H1 (cell line): ENCODE measurements around the gene SNX25. TPM values are rescaled to one million over a fixed set of nuclear protein-coding genes. Genes with fewer than 3 reads are reported as not detected.

Experiments used
- CBX8 ChIP-seq: fragments of 300-800, 300-1000 bp; sonication (generic); IDR thresholded peaks from 2 replicates; pipeline ENCODE4 v1.7.1; 2016; ENCODE audit warnings: low read depth, low read length, borderline replicate concordance
- SIRT6 ChIP-seq: IDR thresholded peaks from one replicate; pipeline ENCODE4 v1.7.1; 2012; ENCODE audit warnings: low read length, inconsistent platforms
- polyA plus RNA-seq, 7 experiments: library from polyadenylated mRNA; depleted of rRNA in 3 of 7; stranded (reverse) in 5 of 7; unstranded in 2 of 7; fragments of >200 nt in 5 of 7; fragments of 200-250 nt in 2 of 7; gene quantifications; 1 replicate in 5 of 7; 2 replicates in 1 of 7; 4 replicates in 1 of 7; pipeline versions ENCODE4 v1.2.1 to v1.2.3, GENCODE V29; 2011 to 2013; ENCODE audit warnings: missing spikeins in 2 of 7, mixed read lengths in 2 of 7
- total RNA-seq: library from RNA; stranded (reverse); fragmentation: NEBNext Ultra II Directional; extraction: Animal tissue kit (Norgen Biotek cat#: 25700); gene quantifications from 2 replicates; pipeline ENCODE4 v1.2.1, GENCODE V29; 2021
- TF ChIP-seq, protein P1 (sequence below): IDR thresholded peaks from 2 replicates; pipeline ENCODE4 v1.6.1; 2012; ENCODE audit warnings: low read length, inconsistent platforms

Gene SNX25
- total and polyA plus RNA-seq, 2 of the 8 experiments (the other 6 are each of a cell fraction or from before 2014, with no cell fraction given) = 5.4 to 19.9 TPM

DNA sequence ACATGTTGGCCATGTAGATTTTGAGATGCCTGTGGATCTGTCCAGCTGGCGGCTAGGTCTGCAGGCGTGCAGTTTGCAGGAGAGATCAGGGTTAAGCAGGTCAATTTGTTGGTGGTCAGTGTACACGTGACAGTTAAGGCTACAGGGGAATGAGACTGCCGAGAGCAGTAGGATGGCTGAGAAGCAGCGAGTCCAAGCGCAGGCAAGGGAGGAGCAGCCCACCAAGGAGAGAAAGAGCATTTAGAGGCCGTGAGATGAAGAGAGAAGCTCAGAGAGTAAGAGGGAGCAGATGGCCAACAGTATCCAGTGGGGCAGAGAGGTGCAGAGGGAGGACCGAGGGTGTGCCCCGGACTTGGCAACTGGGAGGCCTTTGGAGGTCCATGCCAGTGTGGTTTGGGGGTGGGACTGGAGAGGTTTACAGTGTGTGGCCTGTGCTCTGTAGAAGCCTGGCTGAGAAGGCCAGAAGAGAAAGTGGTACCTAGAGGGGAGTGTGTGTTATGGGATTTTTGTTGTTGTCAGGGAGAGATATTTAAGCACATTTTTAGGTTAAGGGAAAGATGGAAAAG is 18.4 kb downstream of the SNX25 start (continued):
- TF ChIP-seq SIRT6 (no peak), CBX8 (no peak)
- TF ChIP-seq, protein P1, sequence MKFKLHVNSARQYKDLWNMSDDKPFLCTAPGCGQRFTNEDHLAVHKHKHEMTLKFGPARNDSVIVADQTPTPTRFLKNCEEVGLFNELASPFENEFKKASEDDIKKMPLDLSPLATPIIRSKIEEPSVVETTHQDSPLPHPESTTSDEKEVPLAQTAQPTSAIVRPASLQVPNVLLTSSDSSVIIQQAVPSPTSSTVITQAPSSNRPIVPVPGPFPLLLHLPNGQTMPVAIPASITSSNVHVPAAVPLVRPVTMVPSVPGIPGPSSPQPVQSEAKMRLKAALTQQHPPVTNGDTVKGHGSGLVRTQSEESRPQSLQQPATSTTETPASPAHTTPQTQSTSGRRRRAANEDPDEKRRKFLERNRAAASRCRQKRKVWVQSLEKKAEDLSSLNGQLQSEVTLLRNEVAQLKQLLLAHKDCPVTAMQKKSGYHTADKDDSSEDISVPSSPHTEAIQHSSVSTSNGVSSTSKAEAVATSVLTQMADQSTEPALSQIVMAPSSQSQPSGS = no peak
